GM12878 (cell line): ENCODE results near the gene PDILT. TPM values are rescaled to one million over a fixed set of nuclear protein-coding genes. Genes with fewer than 3 reads are reported as not detected.

Experiments used
- ATAC-seq: fragments of 200-7000 bp; cut with Tn5 transposase; 3 replicates; pipeline ENCODE4 v1.9.1; 2020; ENCODE audit warnings: mild to moderate bottlenecking, moderate library complexity
- BruUV-seq: library from RNA; stranded (reverse); fragments of 400-500 nt; replicated peaks from 2 replicates; lab custom pipeline; 2021; lab: Mats Ljungman, UMichigan
- CTCF ChIA-PET: fragments of 300-600 bp; sonication (Branson Sonifier 250); formaldehyde crosslinking; extraction: SDS; loops from one replicate; lab custom pipeline; 2021; ENCODE audit warnings: inconsistent platforms; lab: Yijun Ruan, JAX
- POLR2A ChIA-PET: fragments of 350-600 bp; formaldehyde crosslinking; extraction: SDS; loops from one replicate; lab custom pipeline; 2021; ENCODE audit warnings: inconsistent platforms; lab: Charles Lee
- RAD21 ChIA-PET: fragments of 300-600 bp; sonication (Branson Sonifier 250); formaldehyde crosslinking; loops from one replicate; lab custom pipeline; 2023; ENCODE audit warnings: antibody characterized with exemption; ENCODE audit not compliant: unreplicated experiment; lab: Charles Lee
- SMC1A ChIA-PET: fragments of 300-600 bp; sonication (Branson Sonifier 250); formaldehyde crosslinking; loops from one replicate; lab custom pipeline; 2023; ENCODE audit not compliant: unreplicated experiment, uncharacterized antibody; lab: Charles Lee
- DNase-seq: peaks from one replicate; pipeline ENCODE4 v3.0.0-alpha.2; 2011; ENCODE audit warnings: low read depth, low spot score
- FAIRE-seq: peaks from 3 replicates; lab custom pipeline; 2011; peaks lifted over from hg19 to GRCh38; lab: Jason Lieb, UNC
- H2AFZ ChIP-seq: 2 replicates; pipeline ENCODE4 v1.6.0; 2011; ENCODE audit warnings: low read depth, low read length, control low read depth; ENCODE audit not compliant: control insufficient read depth
- H3K27ac ChIP-seq: 2 replicates; pipeline ENCODE4 v1.5.1; 2011; ENCODE audit warnings: control low read depth; ENCODE audit not compliant: control insufficient read depth, insufficient read depth
- H3K27me3 ChIP-seq, 2 experiments: replicated peaks in 1 of 2; 2 replicates each; pipeline versions ENCODE4 v1.6.0 to v1.6.1; 2011; ENCODE audit warnings: low read length in 1 of 2; ENCODE audit not compliant: control insufficient read depth in 2 of 2, insufficient read depth in 2 of 2
- H3K36me3 ChIP-seq, 2 experiments: 2 replicates each; pipeline ENCODE4 v1.5.1; 2011; ENCODE audit warnings: low read length in 1 of 2; ENCODE audit not compliant: control insufficient read depth in 2 of 2, insufficient read depth in 2 of 2
- H3K4me1 ChIP-seq: 2 replicates; pipeline ENCODE4 v1.6.1; 2011; ENCODE audit warnings: mild to moderate bottlenecking, low read length, moderate library complexity, mixed read lengths; ENCODE audit not compliant: control insufficient read depth, insufficient read depth
- H3K4me2 ChIP-seq: 2 replicates; pipeline ENCODE4 v1.6.0; 2011; ENCODE audit warnings: control low read depth; ENCODE audit not compliant: control insufficient read depth, insufficient read depth
- H3K4me3 ChIP-seq: fragments of 200-600 bp; sonication (generic); 2 replicates; pipeline ENCODE4 v1.5.1; 2016
- H3K79me2 ChIP-seq: 2 replicates; pipeline ENCODE4 v1.6.0; 2011; ENCODE audit warnings: low read length; ENCODE audit not compliant: control insufficient read depth, insufficient read depth
- H3K9ac ChIP-seq: 2 replicates; pipeline ENCODE4 v1.8.0; 2011; ENCODE audit warnings: low read length, control low read depth, mixed read lengths; ENCODE audit not compliant: control insufficient read depth, insufficient read depth
- H3K9me3 ChIP-seq: replicated peaks from 3 replicates; pipeline ENCODE4 v1.5.1; 2011; ENCODE audit warnings: mild to moderate bottlenecking, low read length; ENCODE audit not compliant: control insufficient read depth, insufficient read depth
- H4K20me1 ChIP-seq: 2 replicates; pipeline ENCODE4 v1.6.0; 2011; ENCODE audit not compliant: control insufficient read depth, insufficient read depth
- CEBPB ChIP-seq, 2 experiments: fragments of 150-350 bp in 1 of 2; IDR thresholded peaks; 2 replicates each; pipeline ENCODE4 v1.6.1; 2012 to 2014; ENCODE audit warnings: low read depth in 2 of 2, low read length in 2 of 2, borderline replicate concordance in 1 of 2, inconsistent platforms in 1 of 2
- E2F4 ChIP-seq: IDR thresholded peaks from 2 replicates; pipeline ENCODE4 v1.6.1; 2012; ENCODE audit warnings: low read depth, low read length, improper control_type of control experiment
- IKZF1 ChIP-seq: fragments of 450-650 bp; conservative IDR thresholded peaks from 2 replicates; pipeline ENCODE4 v1.6.1; 2017; ENCODE audit warnings: antibody characterized with exemption, mild to moderate bottlenecking
- IRF3 ChIP-seq: fragments of 450-650 bp; IDR thresholded peaks from 2 replicates; pipeline ENCODE4 v1.6.1; 2014; ENCODE audit warnings: mild to moderate bottlenecking
- LARP7 ChIP-seq: fragments of 450-650 bp; IDR thresholded peaks from 2 replicates; pipeline ENCODE4 v1.6.1; 2017; ENCODE audit warnings: mild to moderate bottlenecking
- PAX5 ChIP-seq: IDR thresholded peaks from 2 replicates; pipeline ENCODE4 v1.6.1; 2011; ENCODE audit warnings: low read depth, low read length, borderline replicate concordance
- PAX8 ChIP-seq: fragments of 450-650 bp; IDR thresholded peaks from 2 replicates; pipeline ENCODE4 v1.6.1; 2017; ENCODE audit warnings: mild to moderate bottlenecking, moderate library complexity
- SP1 ChIP-seq: IDR thresholded peaks from one replicate; pipeline ENCODE4 v1.6.1; 2011; ENCODE audit warnings: low read depth, low read length
- SUPT20H ChIP-seq: IDR thresholded peaks from 2 replicates; pipeline ENCODE4 v1.6.1; 2011; ENCODE audit warnings: low read depth, mild to moderate bottlenecking, low read length, moderate library complexity, borderline replicate concordance; ENCODE audit not compliant: control insufficient read depth
- TBL1XR1 ChIP-seq: IDR thresholded peaks from 2 replicates; pipeline ENCODE4 v1.6.1; 2012; ENCODE audit warnings: low read depth, low read length, improper control_type of control experiment
- ZZZ3 ChIP-seq: IDR thresholded peaks from 2 replicates; pipeline ENCODE4 v1.6.1; 2011; ENCODE audit warnings: low read depth; ENCODE audit not compliant: control insufficient read depth, insufficient read length
- WGBS: methylation state at CpG from one replicate; pipeline ENCODE4 v1.1.6; 2016; ENCODE audit warnings: low lambda C conversion rate; ENCODE audit not compliant: insufficient replicate concordance, insufficient coverage; ENCODE audit errors: missing lambda C conversion rate; 5-methylcytosine and 5-hydroxymethylcytosine counted together
- in situ Hi-C: fragments of 300-500 bp; cut with MboI; formaldehyde crosslinking; loops from 9 replicates; pipeline ENCODE4 v1.14.3; 2018; ENCODE audit warnings: mixed read lengths
- intact Hi-C: fragments of 100-400 bp; cut with micrococcal nuclease; formaldehyde crosslinking; loops from one replicate; pipeline ENCODE4 v1.14.2; 2022; ENCODE audit not compliant: unreplicated experiment
- polyA plus RNA-seq, 11 experiments: library from polyadenylated mRNA; depleted of rRNA in 4 of 11; unstranded in 6 of 11; stranded (reverse) in 5 of 11; fragments of >200 nt; fragmentation: Nextera tagmentation in 4 of 11; fragmentation: Illumina TruSeq in 1 of 11; extraction: Ambion mirVana in 4 of 11; extraction: Trizol in 1 of 11; gene quantifications; 1 replicate in 1 of 11; 2 replicates in 10 of 11; pipeline versions ENCODE4 v1.2.1 to v1.2.3, GENCODE V29; 2011 to 2016; ENCODE audit warnings: inconsistent platforms in 2 of 11, missing spikeins in 2 of 11, low read depth in 1 of 11
- total RNA-seq, 4 experiments: library from RNA; depleted of rRNA in 3 of 4; stranded (reverse); fragments of >200 nt in 3 of 4; fragmentation: Illumina TruSeq in 1 of 4; extraction: Trizol in 1 of 4; gene quantifications; 2 replicates each; pipeline versions ENCODE4 v1.2.1 to v1.2.3, GENCODE V29; 2013 to 2021
- TF ChIP-seq, protein P1 (sequence below), 3 experiments: IDR thresholded peaks in 2 of 3; conservative IDR thresholded peaks in 1 of 3; 2 replicates each; pipeline ENCODE4 v1.5.1; 2011; ENCODE audit warnings: low read depth in 3 of 3, low read length in 3 of 3, mild to moderate bottlenecking in 3 of 3, control low read depth in 2 of 3, moderate library complexity in 2 of 3, inconsistent platforms in 1 of 3, mixed read lengths in 1 of 3; ENCODE audit not compliant: control insufficient read depth in 2 of 3, insufficient read depth in 1 of 3; ENCODE audit errors: extremely low read depth in 1 of 3
- TF ChIP-seq, protein P2 (sequence below): fragments of 450-650 bp; IDR thresholded peaks from 2 replicates; pipeline ENCODE4 v1.6.1; 2017; ENCODE audit warnings: mild to moderate bottlenecking, low read depth, inconsistent platforms; ENCODE audit not compliant: poor library complexity, severe bottlenecking

PDILT gene
- total and polyA plus RNA-seq, 10 of the 15 experiments (the other 5 are each of a cell fraction or from before 2014, with no cell fraction given) = not detected

GRCh38 chr16:20310421-20311395 is 93.8 kb downstream of the PDILT start:
- Histone ChIP-seq H3K36me3 (no peaks in the 10 kb centered on the region), H3K27me3 (no peaks in the 10 kb centered on the region), H3K4me2 (no peak overlapping the region), H3K9ac (no peak overlapping the region), H3K79me2 (no peaks in the 10 kb centered on the region), H2AFZ (no peak overlapping the region), H3K4me1 (no peaks in the 10 kb centered on the region), H3K4me3 (no peak overlapping the region), H4K20me1 (no peaks in the 10 kb centered on the region), H3K27ac (no peak overlapping the region), H3K9me3 (no peaks in the 10 kb centered on the region)
- in situ Hi-C loops (no loop called here), intact Hi-C loops (no loop called here)
- FAIRE-seq (no peak), DNase-seq (no peak), ATAC-seq (no peak)
- CTCF ChIA-PET = interaction anchor here (1.7 to 3.3 kb wide), 3 partner anchors 10 to 403 kb away, joined by 6 to 19 read pairs (median 17); no protein-coding TSS in a partner anchor
- RAD21 ChIA-PET = interaction anchor here (1.2 kb wide), 1 partner anchor 10 kb away, joined by 5 read pairs; no protein-coding TSS in a partner anchor
- SMC1A ChIA-PET = no interaction called here
- POLR2A ChIA-PET = no interaction called here
- TF ChIP-seq, protein P1, sequence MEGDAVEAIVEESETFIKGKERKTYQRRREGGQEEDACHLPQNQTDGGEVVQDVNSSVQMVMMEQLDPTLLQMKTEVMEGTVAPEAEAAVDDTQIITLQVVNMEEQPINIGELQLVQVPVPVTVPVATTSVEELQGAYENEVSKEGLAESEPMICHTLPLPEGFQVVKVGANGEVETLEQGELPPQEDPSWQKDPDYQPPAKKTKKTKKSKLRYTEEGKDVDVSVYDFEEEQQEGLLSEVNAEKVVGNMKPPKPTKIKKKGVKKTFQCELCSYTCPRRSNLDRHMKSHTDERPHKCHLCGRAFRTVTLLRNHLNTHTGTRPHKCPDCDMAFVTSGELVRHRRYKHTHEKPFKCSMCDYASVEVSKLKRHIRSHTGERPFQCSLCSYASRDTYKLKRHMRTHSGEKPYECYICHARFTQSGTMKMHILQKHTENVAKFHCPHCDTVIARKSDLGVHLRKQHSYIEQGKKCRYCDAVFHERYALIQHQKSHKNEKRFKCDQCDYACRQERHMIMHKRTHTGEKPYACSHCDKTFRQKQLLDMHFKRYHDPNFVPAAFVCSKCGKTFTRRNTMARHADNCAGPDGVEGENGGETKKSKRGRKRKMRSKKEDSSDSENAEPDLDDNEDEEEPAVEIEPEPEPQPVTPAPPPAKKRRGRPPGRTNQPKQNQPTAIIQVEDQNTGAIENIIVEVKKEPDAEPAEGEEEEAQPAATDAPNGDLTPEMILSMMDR (IDR thresholded peaks at IDR 0.05 in 2 of 3, conservative IDR thresholded peaks at IDR 0.05 in 1 of 3; ENCODE audit: control insufficient read depth in 2 of 3, extremely low read depth in 1 of 3, insufficient read depth in 1 of 3, low read depth in 3 of 3, low read length in 3 of 3) = no peak
- TF ChIP-seq SP1 (no peak), TBL1XR1 (no peak), PAX5 (no peak), E2F4 (no peak), CEBPB (IDR thresholded peaks at IDR 0.05; ENCODE audit: borderline replicate concordance in 1 of 2, low read depth in 2 of 2, low read length in 2 of 2) (no peak), PAX8 (no peak), ZZZ3 (no peak), IRF3 (no peak), LARP7 (no peak), SUPT20H (no peak), IKZF1 (no peak)
- TF ChIP-seq, protein P2, sequence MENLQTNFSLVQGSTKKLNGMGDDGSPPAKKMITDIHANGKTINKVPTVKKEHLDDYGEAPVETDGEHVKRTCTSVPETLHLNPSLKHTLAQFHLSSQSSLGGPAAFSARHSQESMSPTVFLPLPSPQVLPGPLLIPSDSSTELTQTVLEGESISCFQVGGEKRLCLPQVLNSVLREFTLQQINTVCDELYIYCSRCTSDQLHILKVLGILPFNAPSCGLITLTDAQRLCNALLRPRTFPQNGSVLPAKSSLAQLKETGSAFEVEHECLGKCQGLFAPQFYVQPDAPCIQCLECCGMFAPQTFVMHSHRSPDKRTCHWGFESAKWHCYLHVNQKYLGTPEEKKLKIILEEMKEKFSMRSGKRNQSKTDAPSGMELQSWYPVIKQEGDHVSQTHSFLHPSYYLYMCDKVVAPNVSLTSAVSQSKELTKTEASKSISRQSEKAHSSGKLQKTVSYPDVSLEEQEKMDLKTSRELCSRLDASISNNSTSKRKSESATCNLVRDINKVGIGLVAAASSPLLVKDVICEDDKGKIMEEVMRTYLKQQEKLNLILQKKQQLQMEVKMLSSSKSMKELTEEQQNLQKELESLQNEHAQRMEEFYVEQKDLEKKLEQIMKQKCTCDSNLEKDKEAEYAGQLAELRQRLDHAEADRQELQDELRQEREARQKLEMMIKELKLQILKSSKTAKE = no peak
- WGBS = 43% methylated on average over 11 of the region's 11 CpGs
- BruUV-seq = no TSS peak
